Astrocyte of the spinal cord (primary cell): Measurements from ENCODE around the gene TCERG1.

Source experiments
- DNase-seq: peaks from one replicate; pipeline ENCODE4 v3.0.0; 2011; ENCODE audit warnings: low read depth, low spot score
- H3K4me3 ChIP-seq: 2 replicates; pipeline ENCODE4 v1.5.1; 2011; ENCODE audit warnings: low read depth, mild to moderate bottlenecking, low read length, moderate library complexity
- CTCF ChIP-seq: IDR thresholded peaks from 2 replicates; pipeline ENCODE4 v1.5.1; 2012; ENCODE audit warnings: low read depth, mild to moderate bottlenecking, low read length, inconsistent platforms
- in situ Hi-C: cut with HindIII; loops from 2 replicates; pipeline ENCODE4 v1.10.0; 2017; ENCODE audit warnings: low sequenced_read_pairs

The TCERG1 gene

GRCh38 chr5:146448783-146449519, 1.8 kb downstream of the TCERG1 start:
- H3K4me3 ChIP-seq, result peak overlapping the region; percentile 98
- in situ Hi-C loops, result no loop called here
- DNase-seq, result no peak
- TF ChIP-seq CTCF, result no peak

- H3K4me3 ChIP-seq, result no peak overlapping the region
- no peak for TF ChIP-seq CTCF
- in situ Hi-C loops, result no loop called here
- no peak for DNase-seq
Observed at GRCh38 chr5:146450002-146450401, 2.9 kb downstream of the TCERG1 start.

- no peak for DNase-seq
- TF ChIP-seq CTCF, result peak; percentile 26
- H3K4me3 ChIP-seq, result no peak overlapping the region
- in situ Hi-C loops, result no loop called here
Observed at GRCh38 chr5:146451411-146451810, 4.3 kb downstream of the TCERG1 start.

GRCh38 chr5:146457431-146457830, 10.3 kb downstream of the TCERG1 start:
- in situ Hi-C loops, result no loop called here
- TF ChIP-seq CTCF, result no peak
- H3K4me3 ChIP-seq, result no peak overlapping the region
- DNase-seq, result no peak

GRCh38 chr5:146458894-146459293, 11.8 kb downstream of the TCERG1 start:
- DNase-seq, result no peak
- in situ Hi-C loops, result no loop called here
- TF ChIP-seq CTCF, result no peak
- H3K4me3 ChIP-seq, result no peak overlapping the region

- TF ChIP-seq CTCF, result no peak
- in situ Hi-C loops, result no loop called here
- DNase-seq, result peak; percentile 24
- no peak overlapping the region for H3K4me3 ChIP-seq
Observed at GRCh38 chr5:146461319-146461718, 14.2 kb downstream of the TCERG1 start.
